ENCODE data around the gene TMEM207. TPM values are rescaled to one million over a fixed set of nuclear protein-coding genes. Genes with fewer than 3 reads are reported as not detected.

TMEM207 gene
- total and polyA plus RNA-seq, 2 experiments from 2014 or later, result 1.5 to 2.9 TPM

GRCh38 chr3:190382082-190382481 is 67.6 kb downstream of the TMEM207 start:
- H4K20me1 ChIP-seq (ENCODE audit: insufficient read depth, poor library complexity, severe bottlenecking), result no peaks in the 10 kb centered on the region
- no peak overlapping the region for H3K27ac ChIP-seq
- no peak overlapping the region for H3K4me2 ChIP-seq

GRCh38 chr3:190381441-190381840 is 68.3 kb downstream of the TMEM207 start:
- H3K4me1 ChIP-seq (ENCODE audit: insufficient read depth), result no peaks in the 10 kb centered on the region
- no peak overlapping the region for H3K4me3 ChIP-seq
- H3K27ac ChIP-seq, result no peak overlapping the region
- H3K9me2 ChIP-seq (replicated peaks; ENCODE audit: insufficient read depth), result no peaks in the 10 kb centered on the region
- H2AFZ ChIP-seq, result no peak overlapping the region
- H3K4me2 ChIP-seq, result no peak overlapping the region
- H3K27me3 ChIP-seq, result no peaks in the 10 kb centered on the region
- H3K36me3 ChIP-seq (replicated peaks; ENCODE audit: insufficient read depth, low read depth), result no peaks in the 10 kb centered on the region
- no peaks in the 10 kb centered on the region for H3K9me3 ChIP-seq (ENCODE audit: low read depth)
- no peak for TF ChIP-seq EZH2phosphoT487 (IDR thresholded peaks at IDR 0.05; ENCODE audit: low read depth, severe bottlenecking, unreplicated experiment)
- TF ChIP-seq CTCF (IDR thresholded peaks at IDR 0.05; ENCODE audit: poor library complexity), result no peak
- no peak for TF ChIP-seq EZH2 (IDR thresholded peaks at IDR 0.05; ENCODE audit: borderline replicate concordance)
- H3K79me2 ChIP-seq, result no peaks in the 10 kb centered on the region
- no peaks in the 10 kb centered on the region for H4K20me1 ChIP-seq (ENCODE audit: insufficient read depth, poor library complexity, severe bottlenecking)
- no peak for DNase-seq (ENCODE audit: low spot score)

More at GRCh38 chr3:190382082-190382481, 67.6 kb downstream of the TMEM207 start:
- Histone ChIP-seq H3K4me3 (no peak overlapping the region), H3K9me3 (ENCODE audit: low read depth) (no peaks in the 10 kb centered on the region), H2AFZ (no peak overlapping the region), H3K27me3 (no peaks in the 10 kb centered on the region), H3K36me3 (replicated peaks; ENCODE audit: insufficient read depth, low read depth) (no peaks in the 10 kb centered on the region), H3K4me1 (ENCODE audit: insufficient read depth) (no peaks in the 10 kb centered on the region), H3K79me2 (no peaks in the 10 kb centered on the region), H3K9me2 (replicated peaks; ENCODE audit: insufficient read depth) (no peaks in the 10 kb centered on the region)
- TF ChIP-seq EZH2 (IDR thresholded peaks at IDR 0.05; ENCODE audit: borderline replicate concordance) (no peak), EZH2phosphoT487 (IDR thresholded peaks at IDR 0.05; ENCODE audit: low read depth, severe bottlenecking, unreplicated experiment) (no peak), CTCF (IDR thresholded peaks at IDR 0.05; ENCODE audit: poor library complexity) (no peak)
- no peak for DNase-seq (ENCODE audit: low spot score)

- TF ChIP-seq EZH2 (IDR thresholded peaks at IDR 0.05; ENCODE audit: borderline replicate concordance), result no peak
- TF ChIP-seq EZH2phosphoT487 (IDR thresholded peaks at IDR 0.05; ENCODE audit: low read depth, severe bottlenecking, unreplicated experiment), result no peak
- TF ChIP-seq CTCF (IDR thresholded peaks at IDR 0.05; ENCODE audit: poor library complexity), result no peak
- no peak for DNase-seq (ENCODE audit: low spot score)
- Histone ChIP-seq H2AFZ (no peak overlapping the region), H3K36me3 (replicated peaks; ENCODE audit: insufficient read depth, low read depth) (no peaks in the 10 kb centered on the region), H3K4me1 (ENCODE audit: insufficient read depth) (no peaks in the 10 kb centered on the region), H3K27me3 (no peaks in the 10 kb centered on the region), H3K9me2 (replicated peaks; ENCODE audit: insufficient read depth) (no peaks in the 10 kb centered on the region), H3K4me2 (no peak overlapping the region), H4K20me1 (ENCODE audit: insufficient read depth, poor library complexity, severe bottlenecking) (no peaks in the 10 kb centered on the region), H3K4me3 (no peak overlapping the region), H3K27ac (no peak overlapping the region), H3K9me3 (ENCODE audit: low read depth) (no peaks in the 10 kb centered on the region), H3K79me2 (no peaks in the 10 kb centered on the region)
Observed at GRCh38 chr3:190380184-190380583, 69.5 kb downstream of the TMEM207 start.

Other genes with a start within 250 kb of the TMEM207 start
- gene CLDN1, start 127.5 kb downstream of the TMEM207 start, total RNA-seq, result 106 and 123 TPM in 2 replicates
- gene CLDN1, start 127.5 kb downstream of the TMEM207 start, polyA plus RNA-seq, result 45.3 and 46.9 TPM in 2 replicates
- gene CLDN16, start 61.7 kb downstream of the TMEM207 start, total RNA-seq, result 0.77 and 1.3 TPM in 2 replicates
- gene CLDN16, start 61.7 kb downstream of the TMEM207 start, polyA plus RNA-seq, result 0.39 and 1.2 TPM in 2 replicates
- 43.6 and 46.5 TPM in 2 replicates for gene IL1RAP, start 64.2 kb upstream of the TMEM207 start, total RNA-seq
- 14.6 and 15.6 TPM in 2 replicates for gene IL1RAP, start 64.2 kb upstream of the TMEM207 start, polyA plus RNA-seq